MM.1S (cell line): ENCODE data around the gene KLHL36.

ENCODE experiments used
- DNase-seq: peaks from one replicate; pipeline ENCODE4 v3.0.0-alpha.2; 2015
- H2AFZ ChIP-seq: fragments of 300-600 bp; sonication (generic); 2 replicates; pipeline ENCODE4 v1.6.0; 2016; ENCODE audit warnings: antibody characterized with exemption, low read length
- H3F3A ChIP-seq: fragments of 300-600 bp; sonication (generic); 2 replicates; pipeline ENCODE4 v1.6.1; 2016; ENCODE audit warnings: mild to moderate bottlenecking, antibody characterized with exemption, low read length, moderate library complexity, mixed read lengths; ENCODE audit not compliant: insufficient read depth
- H3K27ac ChIP-seq: fragments of 300-600 bp; sonication (generic); 2 replicates; pipeline ENCODE4 v1.5.1; 2016; ENCODE audit warnings: mild to moderate bottlenecking, low read length
- H3K27me3 ChIP-seq: fragments of 300-600 bp; sonication (generic); replicated peaks from 2 replicates; pipeline ENCODE4 v1.6.0; 2016; ENCODE audit warnings: low read length; ENCODE audit not compliant: insufficient read depth
- H3K36me3 ChIP-seq: fragments of 300-600 bp; sonication (generic); replicated peaks from 2 replicates; pipeline ENCODE4 v1.6.1; 2016; ENCODE audit warnings: mild to moderate bottlenecking, low read length, mixed read lengths; ENCODE audit not compliant: insufficient read depth
- H3K4me1 ChIP-seq: fragments of 300-600 bp; sonication (generic); 2 replicates; pipeline ENCODE4 v1.6.1; 2016; ENCODE audit warnings: low read length, mixed read lengths
- H3K4me2 ChIP-seq: fragments of 300-600 bp; sonication (generic); 2 replicates; pipeline ENCODE4 v1.6.0; 2016; ENCODE audit warnings: low read depth, low read length
- H3K4me3 ChIP-seq: fragments of 300-600 bp; sonication (generic); 2 replicates; pipeline ENCODE4 v1.5.1; 2016; ENCODE audit warnings: low read length, mixed read lengths
- H3K79me2 ChIP-seq: fragments of 300-600 bp; sonication (generic); 2 replicates; pipeline ENCODE4 v1.6.1; 2016; ENCODE audit warnings: mixed run types, low read length, mixed read lengths
- H3K9ac ChIP-seq: fragments of 300-600 bp; sonication (generic); 2 replicates; pipeline ENCODE4 v1.6.1; 2016; ENCODE audit warnings: low read length, mixed read lengths
- H3K9me2 ChIP-seq: fragments of 300-600 bp; sonication (generic); replicated peaks from 2 replicates; pipeline ENCODE4 v1.6.1; 2016; ENCODE audit warnings: mild to moderate bottlenecking, low read length, mixed read lengths; ENCODE audit not compliant: insufficient read depth
- H3K9me3 ChIP-seq: fragments of 300-600 bp; sonication (generic); replicated peaks from 2 replicates; pipeline ENCODE4 v1.6.1; 2016; ENCODE audit warnings: mild to moderate bottlenecking, low read length, mixed read lengths; ENCODE audit not compliant: insufficient read depth
- H4K20me1 ChIP-seq: fragments of 300-600 bp; sonication (generic); 2 replicates; pipeline ENCODE4 v1.6.1; 2016; ENCODE audit warnings: mild to moderate bottlenecking, low read length, moderate library complexity, mixed read lengths; ENCODE audit not compliant: insufficient read depth
- EZH2 ChIP-seq: fragments of 300-600 bp; sonication (generic); optimal IDR thresholded peaks from 2 replicates; pipeline ENCODE3; 2017; ENCODE audit warnings: low read depth, mild to moderate bottlenecking, antibody characterized with exemption, low read length, mixed read lengths
- EZH2phosphoT487 ChIP-seq: fragments of 300-600 bp; sonication (generic); IDR thresholded peaks from 2 replicates; pipeline ENCODE4 v1.6.1; 2018; ENCODE audit warnings: antibody characterized with exemption, low read length
- TF ChIP-seq, protein P1 (sequence below): fragments of 300-600 bp; sonication (generic); IDR thresholded peaks from 2 replicates; pipeline ENCODE4 v1.5.1; 2016; ENCODE audit warnings: antibody characterized with exemption, low read length, mixed read lengths

KLHL36 gene

DNA sequence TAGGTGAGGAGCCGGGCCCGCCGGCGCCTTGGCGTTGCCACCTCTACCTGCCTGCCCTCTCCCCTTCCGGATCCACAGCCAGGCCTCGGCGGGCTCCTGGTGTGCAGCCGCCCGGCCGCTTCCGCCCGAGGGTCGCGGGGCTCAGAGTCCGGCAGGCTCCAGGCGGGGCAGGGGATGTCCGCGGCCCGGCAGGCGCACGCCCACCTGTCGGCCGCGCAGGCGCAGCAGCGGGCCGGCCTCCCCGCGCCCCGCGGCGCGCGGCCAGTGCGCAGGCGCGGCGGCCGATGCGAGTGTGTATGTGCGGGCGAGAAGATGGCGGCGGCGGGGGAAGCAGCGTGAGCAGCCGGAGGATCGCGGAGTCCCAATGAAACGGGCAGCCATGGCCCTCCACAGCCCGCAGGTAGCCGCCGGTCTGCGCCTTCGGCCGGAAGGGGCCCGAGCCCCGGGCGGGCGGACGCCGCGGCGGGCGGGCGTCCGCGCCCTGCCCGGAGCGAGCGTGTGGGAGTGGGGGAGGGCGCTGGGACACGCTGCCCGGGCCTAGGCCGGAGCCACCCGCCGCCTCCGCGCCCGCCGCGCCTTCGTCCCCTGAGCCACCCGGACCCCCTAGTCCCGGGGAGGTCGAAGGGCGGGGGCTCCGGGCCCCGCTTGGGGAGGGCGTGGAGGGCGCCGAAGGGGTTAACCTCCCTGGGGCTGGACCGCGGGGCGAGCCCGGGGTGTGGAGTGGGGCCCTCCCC lies 51.6 kb downstream of the KLHL36 start, which contains the start of gene USP10:
USP10 (plus strand) TSS at position 289 of the 734 bp plus-strand sequence; CDS start at position 380, 91 bp downstream.
- Histone ChIP-seq H3K9me3 (no peaks in the 10 kb centered on the region), H3K9me2 (no peaks in the 10 kb centered on the region), H3K4me1 (0 out of 2 replicates have a peak, but pooled peaks cover 2% of the 10 kb centered on the region), H3K4me3 (peak within 1 kb of the TSS; percentile 74), H3K79me2 (peaks cover 44% of the 10 kb centered on the region), H3K9ac (peak within 1 kb of the TSS; percentile 68), H3F3A (no peaks in the 10 kb centered on the region), H2AFZ (peak within 1 kb of the TSS; percentile 65), H3K27ac (peak within 1 kb of the TSS; percentile 31; the same call in 1 of the 2 replicates), H4K20me1 (peaks cover 15% of the 10 kb centered on the region; the same call in 1 of the 2 replicates), H3K27me3 (no peaks in the 10 kb centered on the region), H3K36me3 (no peaks in the 10 kb centered on the region), H3K4me2 (peak within 1 kb of the TSS; percentile 76)
- TF ChIP-seq EZH2phosphoT487 = no peak
- TF ChIP-seq, protein P1, sequence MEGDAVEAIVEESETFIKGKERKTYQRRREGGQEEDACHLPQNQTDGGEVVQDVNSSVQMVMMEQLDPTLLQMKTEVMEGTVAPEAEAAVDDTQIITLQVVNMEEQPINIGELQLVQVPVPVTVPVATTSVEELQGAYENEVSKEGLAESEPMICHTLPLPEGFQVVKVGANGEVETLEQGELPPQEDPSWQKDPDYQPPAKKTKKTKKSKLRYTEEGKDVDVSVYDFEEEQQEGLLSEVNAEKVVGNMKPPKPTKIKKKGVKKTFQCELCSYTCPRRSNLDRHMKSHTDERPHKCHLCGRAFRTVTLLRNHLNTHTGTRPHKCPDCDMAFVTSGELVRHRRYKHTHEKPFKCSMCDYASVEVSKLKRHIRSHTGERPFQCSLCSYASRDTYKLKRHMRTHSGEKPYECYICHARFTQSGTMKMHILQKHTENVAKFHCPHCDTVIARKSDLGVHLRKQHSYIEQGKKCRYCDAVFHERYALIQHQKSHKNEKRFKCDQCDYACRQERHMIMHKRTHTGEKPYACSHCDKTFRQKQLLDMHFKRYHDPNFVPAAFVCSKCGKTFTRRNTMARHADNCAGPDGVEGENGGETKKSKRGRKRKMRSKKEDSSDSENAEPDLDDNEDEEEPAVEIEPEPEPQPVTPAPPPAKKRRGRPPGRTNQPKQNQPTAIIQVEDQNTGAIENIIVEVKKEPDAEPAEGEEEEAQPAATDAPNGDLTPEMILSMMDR = no peak
- TF ChIP-seq EZH2 = no peak
- DNase-seq = peak; percentile 66

DNA sequence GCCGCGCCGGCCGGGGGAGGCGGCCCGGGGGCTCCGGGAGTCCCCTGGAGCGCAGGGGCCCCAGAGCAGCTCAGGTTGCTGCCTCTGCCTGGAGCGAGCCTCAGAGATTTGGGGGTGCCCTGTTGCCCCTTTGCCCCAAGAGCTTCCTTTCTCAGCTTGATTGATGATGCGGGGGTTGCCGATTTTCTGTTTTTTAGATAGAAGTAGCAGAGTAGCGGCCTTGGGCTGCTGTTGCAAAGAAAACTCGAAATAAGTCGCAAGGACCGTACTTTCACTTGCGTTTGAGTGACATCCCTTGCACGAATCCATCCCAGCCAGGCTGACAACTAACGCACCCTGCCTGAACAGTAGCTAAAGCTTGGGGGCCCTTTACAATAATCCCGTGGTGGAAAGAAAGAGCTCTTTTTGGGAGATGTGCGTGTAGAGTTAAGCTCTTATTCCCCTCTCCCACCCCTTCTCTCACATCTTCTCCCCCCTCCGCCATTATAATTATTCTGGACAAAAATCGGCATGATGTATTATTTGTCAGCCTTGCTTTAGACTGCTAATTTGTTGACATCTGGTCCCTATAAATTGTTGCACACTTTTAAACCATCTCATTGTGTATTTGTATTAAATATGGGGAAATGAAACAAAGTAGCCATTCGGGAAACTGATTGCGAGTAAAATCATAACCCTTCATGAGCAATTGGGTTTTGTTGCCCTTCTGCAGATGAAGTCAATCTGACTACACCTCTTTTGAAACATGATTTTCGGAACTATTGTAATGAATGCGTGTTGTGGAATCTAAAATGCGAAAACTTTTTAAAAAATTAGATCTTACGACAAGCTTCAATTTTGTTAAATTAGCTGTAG lies 52.4 kb downstream of the KLHL36 start:
- Histone ChIP-seq H3K9ac (peak overlapping the region; percentile 68), H2AFZ (no peak overlapping the region), H3K27ac (peak overlapping the region; percentile 31; the same call in 1 of the 2 replicates), H4K20me1 (peaks cover 15% of the 10 kb centered on the region; the same call in 1 of the 2 replicates), H3K4me2 (peak overlapping the region; percentile 69), H3K9me3 (no peaks in the 10 kb centered on the region), H3F3A (no peaks in the 10 kb centered on the region), H3K4me1 (0 out of 2 replicates have a peak, but pooled peaks cover 2% of the 10 kb centered on the region), H3K27me3 (no peaks in the 10 kb centered on the region), H3K36me3 (no peaks in the 10 kb centered on the region), H3K79me2 (peaks cover 51% of the 10 kb centered on the region), H3K9me2 (no peaks in the 10 kb centered on the region), H3K4me3 (peak overlapping the region; percentile 74)
- TF ChIP-seq EZH2phosphoT487 (no peak), EZH2 (no peak)
- TF ChIP-seq, protein P1 = no peak
- peak; percentile 46 for DNase-seq

DNA sequence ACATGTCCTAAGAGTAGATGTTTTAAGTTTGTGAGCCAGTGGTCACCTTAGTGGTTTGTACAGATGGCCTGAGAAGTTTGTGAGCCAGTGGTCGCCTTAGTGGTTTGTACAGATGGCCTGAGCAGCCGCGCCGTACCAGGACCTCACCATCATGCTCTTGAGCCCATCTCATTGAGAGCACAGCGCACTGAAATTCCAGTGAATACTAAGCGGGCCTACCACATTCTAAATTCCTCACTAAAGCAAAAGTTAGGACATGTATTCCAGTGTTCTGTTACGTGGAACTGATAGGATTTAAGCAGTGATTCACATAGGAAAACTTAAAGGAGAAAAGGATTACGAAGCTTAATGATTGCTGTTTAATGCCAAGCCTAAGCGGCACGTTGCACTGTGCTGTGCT lies 55.4 kb downstream of the KLHL36 start:
- no peaks in the 10 kb centered on the region for H3K9me3 ChIP-seq
- no peak for DNase-seq
- no peak overlapping the region for H3K27ac ChIP-seq
- no peak overlapping the region for H3K9ac ChIP-seq
- H2AFZ ChIP-seq = no peak overlapping the region
- H3K9me2 ChIP-seq = no peaks in the 10 kb centered on the region
- no peak overlapping the region for H3K4me3 ChIP-seq
- H3F3A ChIP-seq = no peaks in the 10 kb centered on the region
- no peak overlapping the region for H3K4me2 ChIP-seq
- no peaks in the 10 kb centered on the region for H3K36me3 ChIP-seq
- TF ChIP-seq EZH2phosphoT487 (no peak), EZH2 (no peak)
- TF ChIP-seq, protein P1 = no peak
- H3K4me1 ChIP-seq = 0 out of 2 replicates have a peak, but pooled peaks cover 2% of the 10 kb centered on the region
- peaks cover 79% of the 10 kb centered on the region for H3K79me2 ChIP-seq
- H3K27me3 ChIP-seq = no peaks in the 10 kb centered on the region
- peaks cover 15% of the 10 kb centered on the region; the same call in 1 of the 2 replicates for H4K20me1 ChIP-seq
